Activated naive CD4-positive, alpha-beta T cell treated with anti-CD3 and anti-CD28 coated beads for 36 hours (primary cell): ENCODE results near the gene OPN1SW. TPM values are rescaled to one million over a fixed set of nuclear protein-coding genes. Genes with fewer than 3 reads are reported as not detected.

Experiments used
- CTCF ChIA-PET: fragments of 350-600 bp; sonication (Branson Sonifier 250); formaldehyde crosslinking; loops from one replicate; lab custom pipeline; 2021; ENCODE audit warnings: antibody characterized with exemption; lab: Charles Lee
- DNase-seq: peaks from one replicate; pipeline ENCODE4 v3.0.0-alpha.2; 2020
- H3K27ac Mint-ChIP-seq: one replicate; pipeline ENCODE4 v1.8.0; 2021; ENCODE audit warnings: mild to moderate bottlenecking, mixed read lengths
- H3K27me3 Mint-ChIP-seq: one replicate; pipeline ENCODE4 v1.8.0; 2021; ENCODE audit warnings: low read depth, mixed read lengths
- H3K36me3 Mint-ChIP-seq: one replicate; pipeline ENCODE4 v1.8.0; 2021; ENCODE audit warnings: low read depth, mixed read lengths
- H3K4me1 Mint-ChIP-seq: one replicate; pipeline ENCODE4 v1.8.0; 2021; ENCODE audit warnings: low read depth, mixed read lengths
- H3K4me3 Mint-ChIP-seq: one replicate; pipeline ENCODE4 v1.8.0; 2021; ENCODE audit warnings: mild to moderate bottlenecking, moderate library complexity, mixed read lengths
- H3K9me3 Mint-ChIP-seq: one replicate; pipeline ENCODE4 v1.8.0; 2021; ENCODE audit warnings: mixed read lengths
- intact Hi-C: fragments of 100-400 bp; cut with micrococcal nuclease; formaldehyde crosslinking; loops from one replicate; pipeline ENCODE4 v1.15.1; 2023
- total RNA-seq, 2 experiments: library from RNA; stranded (reverse); gene quantifications; one replicate each; pipeline ENCODE4 v1.2.3, GENCODE V29; 2021

OPN1SW gene
- total RNA-seq, 2 experiments from 2014 or later: not detected

- H3K27ac Mint-ChIP-seq: no peak overlapping the region
- H3K36me3 Mint-ChIP-seq: peaks cover 1% of the 10 kb centered on the region
- H3K4me3 Mint-ChIP-seq: no peak overlapping the region
- H3K27me3 Mint-ChIP-seq: no peaks in the 10 kb centered on the region
- no peak for DNase-seq
- intact Hi-C loops: no loop called here
- H3K9me3 Mint-ChIP-seq: no peaks in the 10 kb centered on the region
- CTCF ChIA-PET: no interaction called here
- no peaks in the 10 kb centered on the region for H3K4me1 Mint-ChIP-seq
These were observed 29.6 kb upstream of the OPN1SW start for GRCh38 chr7:128805225-128805624.

GRCh38 chr7:128804484-128804883 is 28.9 kb upstream of the OPN1SW start:
- no peak for DNase-seq
- no peaks in the 10 kb centered on the region for H3K4me1 Mint-ChIP-seq
- no peaks in the 10 kb centered on the region for H3K27me3 Mint-ChIP-seq
- H3K9me3 Mint-ChIP-seq: no peaks in the 10 kb centered on the region
- intact Hi-C loops: no loop called here
- no peak overlapping the region for H3K4me3 Mint-ChIP-seq
- H3K27ac Mint-ChIP-seq: no peak overlapping the region
- peaks cover 1% of the 10 kb centered on the region for H3K36me3 Mint-ChIP-seq
- CTCF ChIA-PET: no interaction called here

- CTCF ChIA-PET: no interaction called here
- DNase-seq: no peak
- no peaks in the 10 kb centered on the region for H3K9me3 Mint-ChIP-seq
- H3K27me3 Mint-ChIP-seq: no peaks in the 10 kb centered on the region
- H3K4me1 Mint-ChIP-seq: no peaks in the 10 kb centered on the region
- no peak overlapping the region for H3K4me3 Mint-ChIP-seq
- H3K27ac Mint-ChIP-seq: no peak overlapping the region
- intact Hi-C loops: no loop called here
- H3K36me3 Mint-ChIP-seq: peaks cover 1% of the 10 kb centered on the region
These were observed 26.2 kb upstream of the OPN1SW start for GRCh38 chr7:128801667-128802418.

GRCh38 chr7:128801003-128801402 is 25.4 kb upstream of the OPN1SW start:
- Mint-ChIP-seq H3K27ac (no peak overlapping the region), H3K4me3 (no peak overlapping the region), H3K27me3 (no peaks in the 10 kb centered on the region), H3K4me1 (no peaks in the 10 kb centered on the region), H3K36me3 (peaks cover 1% of the 10 kb centered on the region), H3K9me3 (no peaks in the 10 kb centered on the region)
- intact Hi-C loops: no loop called here
- DNase-seq: no peak
- CTCF ChIA-PET: interaction anchor here (1.0 kb wide), 1 partner anchor 82 kb away, joined by 3 read pairs; no protein-coding TSS in a partner anchor

DNA sequence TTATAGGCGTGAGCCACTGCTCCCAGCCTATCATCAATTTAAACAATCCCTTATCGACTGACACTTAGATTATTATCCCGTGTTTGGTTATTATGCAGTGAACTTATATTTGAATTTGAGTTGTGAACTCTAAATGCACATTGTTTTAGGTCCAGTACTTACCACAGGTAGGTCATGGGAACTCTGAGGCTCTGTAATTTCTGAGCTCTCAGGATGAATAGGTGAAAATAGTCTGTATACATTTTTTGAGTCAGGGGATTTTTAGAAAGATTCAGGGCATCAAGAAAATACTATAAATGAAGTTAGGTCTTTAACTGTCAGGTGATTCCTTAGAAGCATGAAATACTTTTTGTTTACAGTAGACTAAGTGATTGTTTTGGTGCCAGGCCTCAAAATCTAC is 25.0 kb upstream of the OPN1SW start:
- DNase-seq: no peak
- H3K27ac Mint-ChIP-seq: no peak overlapping the region
- no peaks in the 10 kb centered on the region for H3K27me3 Mint-ChIP-seq
- H3K4me1 Mint-ChIP-seq: no peaks in the 10 kb centered on the region
- intact Hi-C loops: no loop called here
- no peaks in the 10 kb centered on the region for H3K9me3 Mint-ChIP-seq
- H3K36me3 Mint-ChIP-seq: peaks cover 1% of the 10 kb centered on the region
- CTCF ChIA-PET: interaction anchor here (1.0 kb wide), 1 partner anchor 83 kb away, joined by 3 read pairs; no protein-coding TSS in a partner anchor
- no peak overlapping the region for H3K4me3 Mint-ChIP-seq

DNA sequence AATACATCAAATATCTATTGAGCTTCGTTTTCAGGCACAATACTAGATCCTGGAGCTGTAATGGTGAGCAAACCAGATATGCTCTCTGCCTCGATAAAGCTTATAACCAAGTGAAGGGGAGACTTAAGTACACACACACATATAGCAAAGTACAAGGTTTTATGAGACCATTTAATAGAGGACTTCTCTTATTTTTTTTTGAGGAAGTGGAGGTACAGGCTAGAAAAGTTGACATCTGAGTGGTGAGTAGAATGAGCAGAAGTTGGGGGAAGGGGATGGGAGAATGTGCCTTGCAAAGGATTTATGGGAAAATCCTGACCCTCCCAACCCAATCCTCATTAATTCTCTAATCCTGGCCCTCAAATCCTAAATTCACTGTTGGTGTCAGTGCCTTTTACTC is 23.9 kb upstream of the OPN1SW start:
- no peaks in the 10 kb centered on the region for H3K27me3 Mint-ChIP-seq
- no peak overlapping the region for H3K27ac Mint-ChIP-seq
- no peaks in the 10 kb centered on the region for H3K9me3 Mint-ChIP-seq
- intact Hi-C loops: no loop called here
- H3K36me3 Mint-ChIP-seq: peaks cover 1% of the 10 kb centered on the region
- DNase-seq: no peak
- H3K4me3 Mint-ChIP-seq: no peak overlapping the region
- CTCF ChIA-PET: interaction anchor here (0.6 kb wide), 1 partner anchor 542 kb away, joined by 3 read pairs; no protein-coding TSS in a partner anchor
- H3K4me1 Mint-ChIP-seq: no peaks in the 10 kb centered on the region

- Mint-ChIP-seq H3K9me3 (no peaks in the 10 kb centered on the region), H3K4me3 (no peak overlapping the region), H3K36me3 (peaks cover under 1% of the 10 kb centered on the region), H3K27me3 (no peaks in the 10 kb centered on the region), H3K27ac (no peak overlapping the region), H3K4me1 (no peaks in the 10 kb centered on the region)
- CTCF ChIA-PET: interaction anchor here (1.3 kb wide), 1 partner anchor 87 kb away, joined by 4 read pairs; no protein-coding TSS in a partner anchor
- intact Hi-C loops: no loop called here
- no peak for DNase-seq
These were observed 20.7 kb upstream of the OPN1SW start for GRCh38 chr7:128796327-128796726.

GRCh38 chr7:128795129-128795528 is 19.5 kb upstream of the OPN1SW start:
- no peak overlapping the region for H3K27ac Mint-ChIP-seq
- intact Hi-C loops: no loop called here
- CTCF ChIA-PET: interaction anchor here (0.9 to 1.3 kb wide), 5 partner anchors 16 to 90 kb away, joined by 3 to 5 read pairs (median 3); partner anchors contain the start of gene ATP6V1F

GRCh38 chr7:128794436-128794835 is 18.8 kb upstream of the OPN1SW start:
- Mint-ChIP-seq H3K27me3 (peaks cover 3% of the 10 kb centered on the region), H3K27ac (no peak overlapping the region), H3K9me3 (no peaks in the 10 kb centered on the region), H3K4me1 (peaks cover 3% of the 10 kb centered on the region), H3K36me3 (no peaks in the 10 kb centered on the region), H3K4me3 (no peak overlapping the region)
- CTCF ChIA-PET: interaction anchor here (0.9 to 1.4 kb wide), 6 partner anchors 17 to 92 kb away, joined by 3 to 5 read pairs (median 3); partner anchors contain the start of gene ATP6V1F
- no peak for DNase-seq
- intact Hi-C loops: loop anchor here (1.0 to 5.0 kb wide), 4 partner anchors 89 to 418 kb away; no protein-coding TSS in a partner anchor

More at GRCh38 chr7:128795129-128795528, 19.5 kb upstream of the OPN1SW start:
- H3K4me3 Mint-ChIP-seq: no peak overlapping the region
- no peaks in the 10 kb centered on the region for H3K36me3 Mint-ChIP-seq
- H3K9me3 Mint-ChIP-seq: no peaks in the 10 kb centered on the region
- no peak for DNase-seq
- H3K4me1 Mint-ChIP-seq: peaks cover 2% of the 10 kb centered on the region
- H3K27me3 Mint-ChIP-seq: peaks cover 3% of the 10 kb centered on the region

DNA sequence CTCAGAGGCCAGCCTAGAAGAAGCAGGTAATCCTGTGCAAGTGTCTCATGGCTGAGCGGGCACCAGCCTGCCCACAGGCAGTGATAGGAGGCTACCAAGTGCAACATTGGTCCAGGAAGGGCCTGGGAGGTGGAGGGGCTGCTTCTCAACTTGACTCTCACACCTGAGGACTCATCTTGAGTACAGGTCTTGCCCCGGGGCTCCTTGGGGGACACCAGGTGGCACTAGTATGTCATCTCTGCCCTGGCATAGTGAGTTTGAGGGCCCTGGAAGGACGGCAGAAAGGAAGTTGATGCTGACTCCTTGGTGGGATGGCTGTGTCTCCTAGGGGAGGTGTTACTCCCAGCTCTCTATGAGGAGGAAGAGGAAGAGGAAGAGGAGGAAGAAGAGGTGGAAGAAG is 18.4 kb upstream of the OPN1SW start:
- H3K4me3 Mint-ChIP-seq: no peak overlapping the region
- CTCF ChIA-PET: interaction anchor here (1.1 to 1.4 kb wide), 4 partner anchors 18 to 93 kb away, joined by 3 to 5 read pairs (median 3); no protein-coding TSS in a partner anchor

GRCh38 chr7:128793181-128793547 is 17.6 kb upstream of the OPN1SW start:
- intact Hi-C loops: loop anchor here (5.0 kb wide), 2 partner anchors 299 to 419 kb away; no protein-coding TSS in a partner anchor
- Mint-ChIP-seq H3K4me1 (peaks cover 3% of the 10 kb centered on the region), H3K36me3 (no peaks in the 10 kb centered on the region), H3K27me3 (peaks cover 3% of the 10 kb centered on the region), H3K27ac (no peak overlapping the region), H3K9me3 (no peaks in the 10 kb centered on the region), H3K4me3 (no peak overlapping the region)
- DNase-seq: no peak
- CTCF ChIA-PET: interaction anchor here (0.9 to 1.4 kb wide), 2 partner anchors 88 to 93 kb away, joined by 3 read pairs; no protein-coding TSS in a partner anchor

More for the DNA sequence above, 18.4 kb upstream of the OPN1SW start:
- no peaks in the 10 kb centered on the region for H3K9me3 Mint-ChIP-seq
- intact Hi-C loops: loop anchor here (1.0 to 5.0 kb wide), 4 partner anchors 89 to 418 kb away; no protein-coding TSS in a partner anchor
- no peaks in the 10 kb centered on the region for H3K36me3 Mint-ChIP-seq
- H3K27me3 Mint-ChIP-seq: peaks cover 3% of the 10 kb centered on the region
- DNase-seq: peak; percentile 56
- H3K27ac Mint-ChIP-seq: no peak overlapping the region
- H3K4me1 Mint-ChIP-seq: peaks cover 3% of the 10 kb centered on the region

GRCh38 chr7:128792471-128793180 is 17.0 kb upstream of the OPN1SW start:
- Mint-ChIP-seq H3K27ac (no peak overlapping the region), H3K4me1 (peaks cover 3% of the 10 kb centered on the region), H3K27me3 (peaks cover 3% of the 10 kb centered on the region), H3K4me3 (peak overlapping the region; percentile 36), H3K9me3 (no peaks in the 10 kb centered on the region), H3K36me3 (no peaks in the 10 kb centered on the region)
- CTCF ChIA-PET: interaction anchor here (0.9 kb wide), 2 partner anchors 39 to 89 kb away, joined by 3 read pairs; no protein-coding TSS in a partner anchor
- DNase-seq: no peak
- intact Hi-C loops: loop anchor here (5.0 kb wide), 2 partner anchors 300 to 420 kb away; no protein-coding TSS in a partner anchor
